ENCODE measurements around the gene SRGAP2B. TPM values are rescaled to one million over a fixed set of nuclear protein-coding genes. Genes with fewer than 3 reads are reported as not detected.
"Not testable (repeated sequence)": the region's sequence is repeated elsewhere in the genome, so short reads cannot be mapped to it uniquely, and the experiment has no call there.

SRGAP2B gene
- polyA plus RNA-seq, 3 donors: 5.8 to 25.5 (median 7.0) TPM

GRCh38 chr1:145076877-145077276 is 18.3 kb downstream of the SRGAP2B start:
- H3K27me3 ChIP-seq (ENCODE audit: control insufficient read depth in 2 of 2, insufficient read depth in 2 of 2, low read length in 2 of 2); H3K9me3 ChIP-seq (replicated peaks in 1 of 2; ENCODE audit: control insufficient read depth in 1 of 2, insufficient read depth in 1 of 2, low read length in 2 of 2); H3K4me1 ChIP-seq (ENCODE audit: control insufficient read depth in 1 of 2, insufficient read depth in 2 of 2, low read length in 2 of 2); H3K4me1 Mint-ChIP-seq; H3K27ac Mint-ChIP-seq; H2AFZ ChIP-seq (ENCODE audit: insufficient read depth, low read depth, low read length, poor library complexity, severe bottlenecking); H4K20me1 ChIP-seq (ENCODE audit: insufficient read depth, low read length); H3K4me2 ChIP-seq (replicated peaks; ENCODE audit: extremely low read depth, low read length, poor library complexity, severe bottlenecking); H3K4me3 ChIP-seq (replicated peaks in 1 of 3; ENCODE audit: low read depth in 2 of 3, low read length in 3 of 3); H3K9me3 Mint-ChIP-seq; H3K36me3 ChIP-seq (replicated peaks in 1 of 2; ENCODE audit: control insufficient read depth in 1 of 2, insufficient read depth in 2 of 2, low read length in 2 of 2); H3K9ac ChIP-seq (ENCODE audit: insufficient read depth, low read length, poor library complexity, severe bottlenecking); H3K27ac ChIP-seq (ENCODE audit: low read depth in 1 of 2, low read length in 2 of 2); H3K4me3 Mint-ChIP-seq; intact Hi-C loops (cut with micrococcal nuclease); H3K36me3 Mint-ChIP-seq; H3K27me3 Mint-ChIP-seq (ENCODE audit: low read depth in 3 of 3); DNase-seq: not testable (repeated sequence)
- H3K79me2 ChIP-seq (ENCODE audit: insufficient read depth, low read length): peaks cover 14% of the 10 kb centered on the region
- no CpG with 5 or more reads among the region's 3 CpGs for WGBS (ENCODE audit: insufficient coverage)

- H3K4me1 Mint-ChIP-seq; H3K36me3 Mint-ChIP-seq; H3K9ac ChIP-seq (ENCODE audit: insufficient read depth, low read length, poor library complexity, severe bottlenecking); H3K4me2 ChIP-seq (replicated peaks; ENCODE audit: extremely low read depth, low read length, poor library complexity, severe bottlenecking); H3K4me3 ChIP-seq (replicated peaks in 1 of 3; ENCODE audit: low read depth in 2 of 3, low read length in 3 of 3); intact Hi-C loops (cut with micrococcal nuclease); H4K20me1 ChIP-seq (ENCODE audit: insufficient read depth, low read length); H3K27me3 ChIP-seq (ENCODE audit: control insufficient read depth in 2 of 2, insufficient read depth in 2 of 2, low read length in 2 of 2); H3K79me2 ChIP-seq (ENCODE audit: insufficient read depth, low read length); H3K4me3 Mint-ChIP-seq; H3K9me3 ChIP-seq (replicated peaks in 1 of 2; ENCODE audit: control insufficient read depth in 1 of 2, insufficient read depth in 1 of 2, low read length in 2 of 2); H3K9me3 Mint-ChIP-seq; DNase-seq; H3K36me3 ChIP-seq (replicated peaks in 1 of 2; ENCODE audit: control insufficient read depth in 1 of 2, insufficient read depth in 2 of 2, low read length in 2 of 2); H3K27me3 Mint-ChIP-seq (ENCODE audit: low read depth in 3 of 3); H3K27ac Mint-ChIP-seq; H2AFZ ChIP-seq (ENCODE audit: insufficient read depth, low read depth, low read length, poor library complexity, severe bottlenecking); H3K4me1 ChIP-seq (ENCODE audit: control insufficient read depth in 1 of 2, insufficient read depth in 2 of 2, low read length in 2 of 2); H3K27ac ChIP-seq (ENCODE audit: low read depth in 1 of 2, low read length in 2 of 2): not testable (repeated sequence)
- no CpG with 5 or more reads among the region's 6 CpGs for WGBS (ENCODE audit: insufficient coverage)
Observed at GRCh38 chr1:145074021-145074559, 21.0 kb downstream of the SRGAP2B start.

- H4K20me1 ChIP-seq (ENCODE audit: insufficient read depth, low read length); H3K4me3 ChIP-seq (replicated peaks in 1 of 3; ENCODE audit: low read depth in 2 of 3, low read length in 3 of 3); H3K79me2 ChIP-seq (ENCODE audit: insufficient read depth, low read length); H3K9me3 ChIP-seq (replicated peaks in 1 of 2; ENCODE audit: control insufficient read depth in 1 of 2, insufficient read depth in 1 of 2, low read length in 2 of 2); H3K27ac Mint-ChIP-seq; H3K36me3 Mint-ChIP-seq; H3K36me3 ChIP-seq (replicated peaks in 1 of 2; ENCODE audit: control insufficient read depth in 1 of 2, insufficient read depth in 2 of 2, low read length in 2 of 2); H2AFZ ChIP-seq (ENCODE audit: insufficient read depth, low read depth, low read length, poor library complexity, severe bottlenecking); DNase-seq; H3K4me1 Mint-ChIP-seq; H3K4me1 ChIP-seq (ENCODE audit: control insufficient read depth in 1 of 2, insufficient read depth in 2 of 2, low read length in 2 of 2); H3K27me3 Mint-ChIP-seq (ENCODE audit: low read depth in 3 of 3); H3K27ac ChIP-seq (ENCODE audit: low read depth in 1 of 2, low read length in 2 of 2); H3K27me3 ChIP-seq (ENCODE audit: control insufficient read depth in 2 of 2, insufficient read depth in 2 of 2, low read length in 2 of 2); H3K4me2 ChIP-seq (replicated peaks; ENCODE audit: extremely low read depth, low read length, poor library complexity, severe bottlenecking); H3K4me3 Mint-ChIP-seq; H3K9ac ChIP-seq (ENCODE audit: insufficient read depth, low read length, poor library complexity, severe bottlenecking); intact Hi-C loops (cut with micrococcal nuclease); H3K9me3 Mint-ChIP-seq: not testable (repeated sequence)
- WGBS (ENCODE audit: insufficient coverage): no CpG with 5 or more reads among the region's 6 CpGs
Observed at GRCh38 chr1:145071569-145071968, 23.6 kb downstream of the SRGAP2B start.

GRCh38 chr1:145066486-145066885 is 28.6 kb downstream of the SRGAP2B start:
- H3K27me3 ChIP-seq (ENCODE audit: control insufficient read depth in 2 of 2, insufficient read depth in 2 of 2, low read length in 2 of 2); H3K36me3 ChIP-seq (replicated peaks in 1 of 2; ENCODE audit: control insufficient read depth in 1 of 2, insufficient read depth in 2 of 2, low read length in 2 of 2); H3K27me3 Mint-ChIP-seq (ENCODE audit: low read depth in 3 of 3); H3K9me3 ChIP-seq (replicated peaks in 1 of 2; ENCODE audit: control insufficient read depth in 1 of 2, insufficient read depth in 1 of 2, low read length in 2 of 2); H4K20me1 ChIP-seq (ENCODE audit: insufficient read depth, low read length); H3K4me1 ChIP-seq (ENCODE audit: control insufficient read depth in 1 of 2, insufficient read depth in 2 of 2, low read length in 2 of 2); H3K9me3 Mint-ChIP-seq; H3K36me3 Mint-ChIP-seq; DNase-seq; H3K4me1 Mint-ChIP-seq; H3K9ac ChIP-seq (ENCODE audit: insufficient read depth, low read length, poor library complexity, severe bottlenecking); H3K4me3 ChIP-seq (replicated peaks in 1 of 3; ENCODE audit: low read depth in 2 of 3, low read length in 3 of 3); H3K79me2 ChIP-seq (ENCODE audit: insufficient read depth, low read length); H3K4me2 ChIP-seq (replicated peaks; ENCODE audit: extremely low read depth, low read length, poor library complexity, severe bottlenecking); H3K4me3 Mint-ChIP-seq; H3K27ac ChIP-seq (ENCODE audit: low read depth in 1 of 2, low read length in 2 of 2); H2AFZ ChIP-seq (ENCODE audit: insufficient read depth, low read depth, low read length, poor library complexity, severe bottlenecking); intact Hi-C loops (cut with micrococcal nuclease); H3K27ac Mint-ChIP-seq: not testable (repeated sequence)
- WGBS (ENCODE audit: insufficient coverage): no CpG with 5 or more reads among the region's 10 CpGs

Measured in CD14-positive monocyte (primary cell).